Panc1 (cell line): ENCODE measurements around the gene NFS1.

Experiments used
- CTCF ChIP-seq: fragments of 450-650 bp; IDR thresholded peaks from 2 replicates; pipeline ENCODE4 v1.5.1; 2017; ENCODE audit warnings: mild to moderate bottlenecking
- POLR2AphosphoS5 ChIP-seq: IDR thresholded peaks from 2 replicates; pipeline ENCODE4 v1.6.1; 2012; ENCODE audit warnings: mild to moderate bottlenecking, low read depth, low read length, moderate library complexity

GRCh38 chr20:35724321-35725230, 25.4 kb upstream of the NFS1 start:
- no peak for TF ChIP-seq CTCF
- no peak for TF ChIP-seq POLR2AphosphoS5
